Progenitor cell of endocrine pancreas (in vitro differentiated cells): ENCODE measurements around the gene SNAP25. TPM values are rescaled to one million over a fixed set of nuclear protein-coding genes. Genes with fewer than 3 reads are reported as not detected.
A peak's percentile ranks its signal among the peaks of the same experiment; 100 is the strongest.

ENCODE experiments used
- DNase-seq: peaks from one replicate; pipeline ENCODE4 v3.0.0; 2021; ENCODE audit warnings: low spot score; ENCODE audit not compliant: unreplicated experiment
- H3K27ac Mint-ChIP-seq: 2 replicates; pipeline ENCODE4 v1.8.0; 2021; ENCODE audit warnings: mild to moderate bottlenecking, moderate library complexity, mixed read lengths
- H3K27me3 Mint-ChIP-seq: 2 replicates; pipeline ENCODE4 v1.8.0; 2021; ENCODE audit warnings: mixed read lengths
- H3K36me3 Mint-ChIP-seq: 2 replicates; pipeline ENCODE4 v1.8.0; 2022; ENCODE audit warnings: mixed read lengths; ENCODE audit not compliant: insufficient read depth
- H3K4me1 Mint-ChIP-seq: 2 replicates; pipeline ENCODE4 v1.8.0; 2021; ENCODE audit warnings: low read depth, mixed read lengths
- H3K4me3 Mint-ChIP-seq: 2 replicates; pipeline ENCODE4 v1.8.0; 2021; ENCODE audit warnings: low read depth, mild to moderate bottlenecking, moderate library complexity, mixed read lengths
- H3K9me3 Mint-ChIP-seq: 2 replicates; pipeline ENCODE4 v1.8.0; 2021; ENCODE audit warnings: low read depth, mixed read lengths
- CTCF ChIP-seq: fragments of 200-600 bp; sonication (generic); IDR thresholded peaks from one replicate; pipeline ENCODE4 v1.5.0; 2021; ENCODE audit warnings: antibody characterized with exemption, mild to moderate bottlenecking; ENCODE audit not compliant: unreplicated experiment
- total RNA-seq: library from RNA; stranded (reverse); gene quantifications from 2 replicates; pipeline ENCODE4 v1.2.1, GENCODE V29; 2021

The SNAP25 gene
- total RNA-seq, 1 donor from 2014 or later = 7.7 TPM

GRCh38 chr20:10216146-10216791 lies 2.4 kb upstream of the SNAP25 start:
- Mint-ChIP-seq H3K27me3 (peaks cover 61% of the 10 kb centered on the region), H3K9me3 (no peaks in the 10 kb centered on the region), H3K36me3 (no peaks in the 10 kb centered on the region), H3K27ac (no peak overlapping the region), H3K4me1 (peaks cover 7% of the 10 kb centered on the region), H3K4me3 (no peak overlapping the region)
- no peak for DNase-seq
- no peak for TF ChIP-seq CTCF

- H3K36me3 Mint-ChIP-seq = no peaks in the 10 kb centered on the region
- H3K27ac Mint-ChIP-seq = peak overlapping the region; percentile 90
- H3K9me3 Mint-ChIP-seq = no peaks in the 10 kb centered on the region
- H3K4me3 Mint-ChIP-seq = peak overlapping the region; percentile 70
- peaks cover 7% of the 10 kb centered on the region for H3K4me1 Mint-ChIP-seq
- H3K27me3 Mint-ChIP-seq = peaks cover 72% of the 10 kb centered on the region
- TF ChIP-seq CTCF = no peak
- DNase-seq = peak; percentile 32
Measured at GRCh38 chr20:10217721-10218410, 764 bp upstream of the SNAP25 start.

- Mint-ChIP-seq H3K9me3 (no peaks in the 10 kb centered on the region), H3K4me3 (peak overlapping the region; percentile 84), H3K27ac (peak overlapping the region; percentile 88), H3K27me3 (peaks cover 67% of the 10 kb centered on the region), H3K36me3 (no peaks in the 10 kb centered on the region), H3K4me1 (peaks cover 7% of the 10 kb centered on the region)
- DNase-seq = peak; percentile 90
- no peak for TF ChIP-seq CTCF
Measured at GRCh38 chr20:10219452-10219791, 792 bp downstream of the SNAP25 start.

- Mint-ChIP-seq H3K27ac (no peak overlapping the region), H3K4me3 (peak overlapping the region; percentile 84), H3K27me3 (peaks cover 60% of the 10 kb centered on the region), H3K9me3 (no peaks in the 10 kb centered on the region), H3K4me1 (peaks cover 7% of the 10 kb centered on the region), H3K36me3 (no peaks in the 10 kb centered on the region)
- no peak for TF ChIP-seq CTCF
- no peak for DNase-seq
Measured at GRCh38 chr20:10219993-10220750, 1.5 kb downstream of the SNAP25 start.

GRCh38 chr20:10221021-10221420 lies 2.4 kb downstream of the SNAP25 start:
- Mint-ChIP-seq H3K4me1 (peaks cover 7% of the 10 kb centered on the region), H3K27ac (no peak overlapping the region), H3K27me3 (peaks cover 51% of the 10 kb centered on the region), H3K36me3 (no peaks in the 10 kb centered on the region), H3K9me3 (no peaks in the 10 kb centered on the region), H3K4me3 (no peak overlapping the region)
- DNase-seq = no peak
- TF ChIP-seq CTCF = no peak
